Activated naive CD4-positive, alpha-beta T cell treated with anti-CD3 and anti-CD28 coated beads, Interleukin-2, amount 50 U/mL, for 16 hours (primary cell): ENCODE measurements around the gene PTPRN2.
A peak's percentile ranks its signal among the peaks of the same experiment; 100 is the strongest.
"Not testable (repeated sequence)": the region's sequence is repeated elsewhere in the genome, so short reads cannot be mapped to it uniquely, and the experiment has no call there.

Source experiments
- DNase-seq: peaks from one replicate; pipeline ENCODE4 v3.0.0-alpha.2; 2020

Gene PTPRN2

GRCh38 chr7:158396301-158396905 is 191.2 kb downstream of the PTPRN2 start:
- DNase-seq: no peak

- DNase-seq: no peak
These were observed 191.8 kb downstream of the PTPRN2 start for GRCh38 chr7:158395780-158396278.

GRCh38 chr7:158395349-158395748 is 192.3 kb downstream of the PTPRN2 start:
- no peak for DNase-seq

- peak; percentile 31 for DNase-seq
These were observed 192.7 kb downstream of the PTPRN2 start for GRCh38 chr7:158394936-158395335.

GRCh38 chr7:158393926-158394625 is 193.5 kb downstream of the PTPRN2 start:
- no peak for DNase-seq

GRCh38 chr7:158392251-158392650 is 195.4 kb downstream of the PTPRN2 start:
- no peak for DNase-seq

GRCh38 chr7:158391541-158391940 is 196.1 kb downstream of the PTPRN2 start:
- no peak for DNase-seq

- DNase-seq: no peak
These were observed 196.5 kb downstream of the PTPRN2 start for GRCh38 chr7:158391141-158391540.

- no peak for DNase-seq
These were observed 197.2 kb downstream of the PTPRN2 start for GRCh38 chr7:158390460-158390859.

GRCh38 chr7:158389514-158390425 is 197.9 kb downstream of the PTPRN2 start:
- no peak for DNase-seq

GRCh38 chr7:158388928-158389327 is 198.7 kb downstream of the PTPRN2 start:
- DNase-seq: no peak

GRCh38 chr7:158388072-158388471 is 199.6 kb downstream of the PTPRN2 start:
- DNase-seq: no peak

- DNase-seq: no peak
These were observed 200.1 kb downstream of the PTPRN2 start for GRCh38 chr7:158387546-158387891.

GRCh38 chr7:158386866-158387545 is 200.6 kb downstream of the PTPRN2 start:
- DNase-seq: no peak

GRCh38 chr7:158386355-158386618 is 201.3 kb downstream of the PTPRN2 start:
- no peak for DNase-seq

- DNase-seq: not testable (repeated sequence)
These were observed 201.9 kb downstream of the PTPRN2 start for GRCh38 chr7:158385496-158386354.

GRCh38 chr7:158384746-158385145 is 202.9 kb downstream of the PTPRN2 start:
- no peak for DNase-seq

- DNase-seq: no peak
These were observed 204.0 kb downstream of the PTPRN2 start for GRCh38 chr7:158383665-158384064.

GRCh38 chr7:158382363-158383254 is 205.0 kb downstream of the PTPRN2 start:
- DNase-seq: no peak

GRCh38 chr7:158381956-158382355 is 205.7 kb downstream of the PTPRN2 start:
- DNase-seq: no peak

- no peak for DNase-seq
These were observed 208.6 kb downstream of the PTPRN2 start for GRCh38 chr7:158378978-158379377.
